RWPE2 (cell line): ENCODE measurements around the gene CEACAM1.

Experiments used
- ATAC-seq: fragments of 200-7000 bp; cut with Tn5 transposase; 3 replicates; pipeline ENCODE4 v1.9.1; 2021; ENCODE audit warnings: low read depth
- DNase-seq: peaks from one replicate; pipeline ENCODE4 v3.0.0-alpha.2; 2020; ENCODE audit warnings: low spot score
- H3K27ac ChIP-seq: fragments of 450-650 bp; 2 replicates; pipeline ENCODE4 v1.5.1; 2017; ENCODE audit warnings: mild to moderate bottlenecking; ENCODE audit not compliant: poor library complexity, severe bottlenecking
- H3K27me3 ChIP-seq: fragments of 250-450 bp; sonication (Bioruptor Pico); 2 replicates; pipeline ENCODE4 v1.5.1; 2021; ENCODE audit warnings: mild to moderate bottlenecking, moderate library complexity; ENCODE audit not compliant: insufficient read depth, poor library complexity, severe bottlenecking
- H3K36me3 ChIP-seq: fragments of 250-450 bp; sonication (Bioruptor Pico); 2 replicates; pipeline ENCODE4 v1.5.1; 2020; ENCODE audit warnings: low read depth, mild to moderate bottlenecking, moderate library complexity
- H3K4me1 ChIP-seq: fragments of 250-450 bp; sonication (Bioruptor Pico); 2 replicates; pipeline ENCODE4 v1.5.1; 2021; ENCODE audit warnings: mild to moderate bottlenecking, moderate library complexity; ENCODE audit not compliant: insufficient read depth, poor library complexity, severe bottlenecking
- H3K4me3 ChIP-seq: fragments of 250-450 bp; sonication (Bioruptor Pico); 2 replicates; pipeline ENCODE4 v1.5.1; 2021; ENCODE audit warnings: mild to moderate bottlenecking, moderate library complexity; ENCODE audit not compliant: severe bottlenecking
- H3K9me3 ChIP-seq: fragments of 250-450 bp; sonication (Bioruptor Pico); 2 replicates; pipeline ENCODE4 v1.5.1; 2021; ENCODE audit warnings: mild to moderate bottlenecking, moderate library complexity; ENCODE audit not compliant: severe bottlenecking
- TF ChIP-seq, protein P1 (sequence below): fragments of 450-650 bp; IDR thresholded peaks from one replicate; pipeline ENCODE4 v1.5.1; 2017; ENCODE audit warnings: mild to moderate bottlenecking, moderate library complexity; ENCODE audit not compliant: poor library complexity, severe bottlenecking

The CEACAM1 gene

DNA sequence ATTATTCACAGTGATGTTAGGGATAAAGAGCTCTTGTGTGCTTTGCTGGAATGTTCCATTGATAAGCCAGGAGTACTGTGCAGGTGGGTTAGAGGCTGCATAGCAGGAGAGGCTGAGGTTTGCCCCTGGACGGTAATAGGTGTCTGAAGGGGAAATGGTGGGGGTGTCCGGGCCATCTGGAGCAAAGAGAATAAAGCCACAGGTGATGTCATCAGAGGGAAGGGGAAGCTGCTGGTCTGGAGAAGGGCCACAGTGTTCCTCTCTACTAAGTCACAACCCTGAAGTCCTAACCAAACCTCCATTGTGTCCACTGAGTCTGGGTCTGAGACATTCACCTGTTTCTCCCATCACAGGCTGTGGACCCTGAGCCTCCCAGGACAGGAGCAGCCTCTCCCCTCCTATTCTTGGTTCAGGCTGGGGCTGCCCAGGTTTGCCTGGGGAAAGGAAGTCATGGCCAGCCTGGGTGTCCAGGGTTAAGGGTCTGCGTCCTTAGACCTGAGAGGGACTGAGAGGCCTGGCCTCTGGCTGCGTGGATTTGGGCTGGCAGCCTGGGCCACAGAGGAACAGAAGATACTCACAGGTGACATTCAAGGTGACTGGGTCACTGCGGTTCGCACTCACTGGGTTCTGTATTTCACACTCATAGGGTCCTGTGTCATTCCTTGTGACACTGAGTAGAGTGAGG is 6.8 kb downstream of the CEACAM1 start:
- TF ChIP-seq, protein P1, sequence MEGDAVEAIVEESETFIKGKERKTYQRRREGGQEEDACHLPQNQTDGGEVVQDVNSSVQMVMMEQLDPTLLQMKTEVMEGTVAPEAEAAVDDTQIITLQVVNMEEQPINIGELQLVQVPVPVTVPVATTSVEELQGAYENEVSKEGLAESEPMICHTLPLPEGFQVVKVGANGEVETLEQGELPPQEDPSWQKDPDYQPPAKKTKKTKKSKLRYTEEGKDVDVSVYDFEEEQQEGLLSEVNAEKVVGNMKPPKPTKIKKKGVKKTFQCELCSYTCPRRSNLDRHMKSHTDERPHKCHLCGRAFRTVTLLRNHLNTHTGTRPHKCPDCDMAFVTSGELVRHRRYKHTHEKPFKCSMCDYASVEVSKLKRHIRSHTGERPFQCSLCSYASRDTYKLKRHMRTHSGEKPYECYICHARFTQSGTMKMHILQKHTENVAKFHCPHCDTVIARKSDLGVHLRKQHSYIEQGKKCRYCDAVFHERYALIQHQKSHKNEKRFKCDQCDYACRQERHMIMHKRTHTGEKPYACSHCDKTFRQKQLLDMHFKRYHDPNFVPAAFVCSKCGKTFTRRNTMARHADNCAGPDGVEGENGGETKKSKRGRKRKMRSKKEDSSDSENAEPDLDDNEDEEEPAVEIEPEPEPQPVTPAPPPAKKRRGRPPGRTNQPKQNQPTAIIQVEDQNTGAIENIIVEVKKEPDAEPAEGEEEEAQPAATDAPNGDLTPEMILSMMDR = no peak
- Histone ChIP-seq H3K4me3 (no peak overlapping the region), H3K27me3 (no peaks in the 10 kb centered on the region), H3K9me3 (no peaks in the 10 kb centered on the region), H3K36me3 (no peaks in the 10 kb centered on the region), H3K4me1 (no peaks in the 10 kb centered on the region), H3K27ac (no peak overlapping the region)
- ATAC-seq (no peak), DNase-seq (no peak)

DNA sequence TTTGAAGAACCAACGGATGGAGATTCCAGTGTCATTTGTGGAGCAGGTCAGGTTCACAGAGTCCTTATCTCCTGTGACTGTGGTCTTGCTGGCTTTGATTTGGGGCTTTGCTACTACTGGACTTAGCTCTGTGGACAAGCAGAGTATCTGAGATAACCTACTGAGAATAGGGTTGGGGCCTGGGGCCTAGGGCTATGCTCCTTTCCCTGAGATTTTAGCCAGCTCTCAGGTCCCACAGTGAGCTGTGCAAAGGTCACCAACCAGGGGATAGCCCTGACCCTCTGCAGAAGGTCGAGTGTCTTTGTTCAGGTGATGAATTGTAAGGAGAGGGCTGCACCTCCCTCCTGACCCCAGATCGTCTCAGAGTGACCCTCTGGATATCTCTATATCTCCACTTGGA is 9.2 kb downstream of the CEACAM1 start:
- ATAC-seq (no peak), DNase-seq (no peak)
- Histone ChIP-seq H3K36me3 (no peaks in the 10 kb centered on the region), H3K27me3 (no peaks in the 10 kb centered on the region), H3K4me1 (no peaks in the 10 kb centered on the region), H3K27ac (no peak overlapping the region), H3K9me3 (no peaks in the 10 kb centered on the region), H3K4me3 (no peak overlapping the region)
- TF ChIP-seq, protein P1 = no peak

- TF ChIP-seq, protein P1 = no peak
- no peak overlapping the region for H3K27ac ChIP-seq
- H3K27me3 ChIP-seq = no peaks in the 10 kb centered on the region
- no peak for DNase-seq
- H3K36me3 ChIP-seq = no peaks in the 10 kb centered on the region
- no peak for ATAC-seq
- no peaks in the 10 kb centered on the region for H3K4me1 ChIP-seq
- H3K9me3 ChIP-seq = no peaks in the 10 kb centered on the region
- no peak overlapping the region for H3K4me3 ChIP-seq
These were observed 11.5 kb downstream of the CEACAM1 start for GRCh38 chr19:42516771-42517170.

DNA sequence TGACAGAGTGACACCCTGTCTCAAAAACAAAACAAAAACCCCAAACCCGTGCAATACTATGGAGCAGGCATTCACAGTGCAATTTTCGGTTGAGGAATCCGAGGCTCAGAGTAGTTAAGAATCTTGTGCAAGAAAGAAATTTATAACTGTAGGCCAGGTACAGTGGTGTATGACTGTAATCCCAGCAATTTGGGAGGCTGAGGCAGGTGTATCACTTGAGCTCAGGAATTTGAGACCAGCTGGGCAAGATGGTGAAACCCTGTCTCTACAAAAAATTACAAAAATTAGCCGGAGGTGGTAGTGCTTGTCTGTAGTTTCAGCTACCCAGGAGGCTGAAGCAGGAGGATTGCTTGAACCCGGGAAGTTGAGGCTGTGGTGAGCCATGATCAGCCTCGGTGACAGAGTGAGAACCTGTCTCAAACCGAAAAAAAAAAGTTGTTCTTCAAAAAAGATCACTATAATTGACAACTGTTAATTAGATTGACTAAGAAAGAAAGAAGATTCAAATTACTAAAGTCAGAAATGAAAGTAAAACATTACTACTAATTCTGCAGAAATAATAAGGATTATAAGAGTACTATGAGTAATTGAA is 12.9 kb downstream of the CEACAM1 start:
- Histone ChIP-seq H3K9me3 (no peaks in the 10 kb centered on the region), H3K27ac (no peak overlapping the region), H3K27me3 (no peaks in the 10 kb centered on the region), H3K4me1 (no peaks in the 10 kb centered on the region), H3K4me3 (no peak overlapping the region), H3K36me3 (no peaks in the 10 kb centered on the region)
- TF ChIP-seq, protein P1 = no peak
- ATAC-seq = no peak
- no peak for DNase-seq

DNA sequence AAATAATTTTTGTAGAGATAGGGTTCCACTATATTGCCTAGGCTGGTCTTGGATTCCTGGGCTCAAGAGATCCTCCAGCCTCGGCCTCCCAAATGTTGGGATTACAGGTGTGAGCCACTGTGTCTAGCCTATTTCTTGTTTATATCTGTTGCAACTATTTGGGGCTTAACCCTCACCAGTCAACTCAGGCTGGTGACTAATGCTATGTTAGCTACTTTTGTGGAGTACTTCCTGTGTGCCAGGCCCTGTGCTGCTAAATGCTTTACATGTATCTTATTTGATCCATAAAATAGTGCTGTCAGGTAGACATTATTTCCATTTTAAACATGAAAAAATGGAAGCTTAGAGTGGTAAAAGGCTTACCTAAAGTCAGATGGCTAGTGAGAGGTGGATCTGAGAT is 13.8 kb downstream of the CEACAM1 start:
- H3K27me3 ChIP-seq = no peaks in the 10 kb centered on the region
- DNase-seq (no peak), ATAC-seq (no peak)
- TF ChIP-seq, protein P1 = no peak
- no peak overlapping the region for H3K4me3 ChIP-seq
- H3K27ac ChIP-seq = no peak overlapping the region
- no peaks in the 10 kb centered on the region for H3K36me3 ChIP-seq
- H3K9me3 ChIP-seq = no peaks in the 10 kb centered on the region
- no peaks in the 10 kb centered on the region for H3K4me1 ChIP-seq
